CD14-positive monocyte (primary cell): ENCODE measurements around the gene KHDRBS2. TPM values are rescaled to one million over a fixed set of nuclear protein-coding genes. Genes with fewer than 3 reads are reported as not detected.

ENCODE experiments used
- DNase-seq, 3 donors: peaks; one replicate each; pipeline ENCODE4 v3.0.0-alpha.2; 2011 to 2022
- H2AFZ ChIP-seq: 2 replicates; pipeline ENCODE4 v1.6.0; 2012; ENCODE audit warnings: mild to moderate bottlenecking, low read depth, low read length, inconsistent platforms; ENCODE audit not compliant: insufficient read depth, poor library complexity, severe bottlenecking
- H3K27ac ChIP-seq, 2 donors: 1 replicate in 1 of 2; 2 replicates in 1 of 2; pipeline ENCODE4 v1.5.1; 2012 to 2013; ENCODE audit warnings: low read length in 2 of 2, control low read depth in 1 of 2, inconsistent platforms in 1 of 2, low read depth in 1 of 2, mild to moderate bottlenecking in 1 of 2
- H3K27me3 ChIP-seq, 2 donors: one replicate each; pipeline versions ENCODE4 v1.6.0 to v1.6.1; 2011 to 2013; ENCODE audit warnings: low read length in 2 of 2; ENCODE audit not compliant: control insufficient read depth in 2 of 2, insufficient read depth in 2 of 2
- H3K36me3 ChIP-seq, 2 donors: replicated peaks in 1 of 2; 1 replicate in 1 of 2; 2 replicates in 1 of 2; pipeline versions ENCODE4 v1.5.1 to v1.6.1; 2012 to 2013; ENCODE audit warnings: low read length in 2 of 2, control low read depth in 1 of 2, inconsistent platforms in 1 of 2, mild to moderate bottlenecking in 1 of 2; ENCODE audit not compliant: insufficient read depth in 2 of 2, control insufficient read depth in 1 of 2
- H3K4me1 ChIP-seq, 2 donors: 1 replicate in 1 of 2; 2 replicates in 1 of 2; pipeline versions ENCODE4 v1.5.1 to v1.6.1; 2012 to 2013; ENCODE audit warnings: low read length in 2 of 2, control low read depth in 1 of 2, inconsistent platforms in 1 of 2, mild to moderate bottlenecking in 1 of 2, moderate library complexity in 1 of 2; ENCODE audit not compliant: insufficient read depth in 2 of 2, control insufficient read depth in 1 of 2
- H3K4me2 ChIP-seq: replicated peaks from 2 replicates; pipeline ENCODE3; 2012; ENCODE audit warnings: low read length, moderate library complexity, mild to moderate bottlenecking; ENCODE audit not compliant: poor library complexity, severe bottlenecking; ENCODE audit errors: extremely low read depth
- H3K4me3 ChIP-seq, 3 experiments: fragments of 200-600 bp in 1 of 3; sonication (generic) in 1 of 3; replicated peaks in 1 of 3; 1 replicate in 2 of 3; 2 replicates in 1 of 3; pipeline ENCODE4 v1.5.1; 2011 to 2013; ENCODE audit warnings: low read length in 3 of 3, mild to moderate bottlenecking in 3 of 3, control low read depth in 2 of 3, low read depth in 2 of 3, inconsistent platforms in 1 of 3, moderate library complexity in 1 of 3
- H3K79me2 ChIP-seq: 2 replicates; pipeline ENCODE4 v1.6.0; 2012; ENCODE audit warnings: mild to moderate bottlenecking, control low read depth, inconsistent platforms, low read length, moderate library complexity; ENCODE audit not compliant: insufficient read depth
- H3K9ac ChIP-seq: 2 replicates; pipeline ENCODE4 v1.6.0; 2017; ENCODE audit warnings: low read length, mild to moderate bottlenecking; ENCODE audit not compliant: insufficient read depth, poor library complexity, severe bottlenecking
- H3K9me3 ChIP-seq, 2 donors: replicated peaks in 1 of 2; 1 replicate in 1 of 2; 2 replicates in 1 of 2; pipeline versions ENCODE4 v1.5.1 to v1.6.1; 2012 to 2013; ENCODE audit warnings: low read length in 2 of 2, control low read depth in 1 of 2; ENCODE audit not compliant: control insufficient read depth in 1 of 2, insufficient read depth in 1 of 2
- H4K20me1 ChIP-seq: 2 replicates; pipeline ENCODE4 v1.6.0; 2012; ENCODE audit warnings: mild to moderate bottlenecking, low read length, control low read depth, moderate library complexity; ENCODE audit not compliant: insufficient read depth
- H3K27ac Mint-ChIP-seq, 7 donors: one replicate each; pipeline ENCODE4 v1.8.0; 2020; ENCODE audit warnings: mild to moderate bottlenecking in 7 of 7, mixed read lengths in 7 of 7, moderate library complexity in 6 of 7, inconsistent platforms in 2 of 7
- H3K27me3 Mint-ChIP-seq, 3 donors: one replicate each; pipeline ENCODE4 v1.8.0; 2021 to 2022; ENCODE audit warnings: low read depth in 3 of 3, mild to moderate bottlenecking in 3 of 3, mixed read lengths in 3 of 3, moderate library complexity in 3 of 3, inconsistent platforms in 1 of 3
- H3K36me3 Mint-ChIP-seq, 2 donors: one replicate each; pipeline ENCODE4 v1.8.0; 2020; ENCODE audit warnings: mixed read lengths in 2 of 2, inconsistent platforms in 1 of 2, mild to moderate bottlenecking in 1 of 2
- H3K4me1 Mint-ChIP-seq: one replicate; pipeline ENCODE4 v1.8.0; 2020; ENCODE audit warnings: mild to moderate bottlenecking, mixed read lengths
- H3K4me3 Mint-ChIP-seq, 2 donors: one replicate each; pipeline ENCODE4 v1.8.0; 2020; ENCODE audit warnings: mild to moderate bottlenecking in 2 of 2, mixed read lengths in 2 of 2, moderate library complexity in 1 of 2
- H3K9me3 Mint-ChIP-seq, 7 donors: one replicate each; pipeline ENCODE4 v1.8.0; 2020 to 2022; ENCODE audit warnings: mixed read lengths in 7 of 7, mild to moderate bottlenecking in 6 of 7, moderate library complexity in 6 of 7, inconsistent platforms in 2 of 7
- CTCF ChIP-seq: fragments of 200-600 bp; IDR thresholded peaks from one replicate; pipeline ENCODE4 v1.8.0; 2022; ENCODE audit warnings: antibody characterized with exemption, mild to moderate bottlenecking
- WGBS: methylation state at CpG from one replicate; pipeline ENCODE4 v1.1.5; 2013; ENCODE audit warnings: missing lambda C conversion rate; ENCODE audit not compliant: insufficient coverage; 5-methylcytosine and 5-hydroxymethylcytosine counted together
- intact Hi-C, 2 donors: fragments of 100-400 bp; cut with micrococcal nuclease; formaldehyde crosslinking; loops; one replicate each; pipeline versions ENCODE4 v1.15.0 to v1.15.1; 2023
- polyA plus RNA-seq, 3 donors: library from polyadenylated mRNA; depleted of rRNA in 1 of 3; unstranded in 2 of 3; stranded (reverse) in 1 of 3; fragments of 300-500 nt in 2 of 3; fragments of >200 nt in 1 of 3; fragmentation: Illumina TruSeq in 2 of 3; gene quantifications; 1 replicate in 2 of 3; 2 replicates in 1 of 3; pipeline ENCODE4 v1.2.3, GENCODE V29; 2012 to 2021

Gene KHDRBS2
- polyA plus RNA-seq, 3 donors = 0.09 to 0.57 (median 0.14) TPM

GRCh38 chr6:61977099-61977498 is 308.9 kb downstream of the KHDRBS2 start:
- DNase-seq = no peak
- H3K27ac ChIP-seq = no peak overlapping the region
- H3K9ac ChIP-seq = no peak overlapping the region
- no peak overlapping the region for H3K4me2 ChIP-seq
- no peaks in the 10 kb centered on the region for H3K36me3 ChIP-seq
- no peaks in the 10 kb centered on the region for H3K79me2 ChIP-seq
- Mint-ChIP-seq H3K4me1 (no peaks in the 10 kb centered on the region), H3K27ac (no peak overlapping the region), H3K4me3 (no peak overlapping the region), H3K27me3 (no peaks in the 10 kb centered on the region), H3K9me3 (peaks cover 0 to 8% (median 0%) of the 10 kb centered on the region in 7 donors), H3K36me3 (no peaks in the 10 kb centered on the region)
- H3K27me3 ChIP-seq = no peaks in the 10 kb centered on the region
- no peak for TF ChIP-seq CTCF
- WGBS = 86% methylated on average over 1 of the region's 1 CpG
- H3K9me3 ChIP-seq = peaks cover 0 to 4% of the 10 kb centered on the region in 2 donors
- H3K4me3 ChIP-seq = no peak overlapping the region
- no peaks in the 10 kb centered on the region for H4K20me1 ChIP-seq
- intact Hi-C loops = no loop called here
- H3K4me1 ChIP-seq = no peaks in the 10 kb centered on the region
- no peak overlapping the region for H2AFZ ChIP-seq

GRCh38 chr6:61959196-61959595 is 326.8 kb downstream of the KHDRBS2 start:
- Mint-ChIP-seq H3K27ac (no peak overlapping the region), H3K27me3 (peaks cover 0 to 1% (median 0%) of the 10 kb centered on the region in 3 donors), H3K36me3 (no peaks in the 10 kb centered on the region), H3K4me1 (no peaks in the 10 kb centered on the region), H3K9me3 (peaks cover 7 to 22% (median 14%) of the 10 kb centered on the region in 7 donors), H3K4me3 (no peak overlapping the region)
- Histone ChIP-seq H4K20me1 (no peaks in the 10 kb centered on the region), H3K27me3 (no peaks in the 10 kb centered on the region), H3K4me3 (no peak overlapping the region), H3K79me2 (no peaks in the 10 kb centered on the region), H3K4me1 (no peaks in the 10 kb centered on the region), H2AFZ (no peak overlapping the region), H3K9ac (no peak overlapping the region), H3K9me3 (peaks cover 9 to 26% of the 10 kb centered on the region in 2 donors), H3K36me3 (no peaks in the 10 kb centered on the region), H3K4me2 (no peak overlapping the region), H3K27ac (no peak overlapping the region)
- no peak for DNase-seq
- no CpG with 5 or more reads among the region's 2 CpGs for WGBS
- no peak for TF ChIP-seq CTCF
- intact Hi-C loops = no loop called here
